Testis (tissue), 2 donors: ENCODE measurements around the gene ZNF444.
"Not testable (repeated sequence)": the region's sequence is repeated elsewhere in the genome, so short reads cannot be mapped to it uniquely, and the experiment has no call there.

Experiments
- POLR2A ChIP-seq: fragments of 450-650 bp; IDR thresholded peaks from one replicate; pipeline ENCODE4 v1.6.1; 2017; ENCODE audit warnings: antibody characterized with exemption, mild to moderate bottlenecking, moderate library complexity
- TF ChIP-seq, protein P1 (sequence below), 3 experiments: fragments of 450-650 bp in 2 of 3; fragments of 200-600 bp in 1 of 3; sonication (generic) in 1 of 3; IDR thresholded peaks; one replicate each; pipeline ENCODE4 v1.5.1; 2016 to 2019; ENCODE audit warnings: antibody characterized with exemption in 3 of 3, mild to moderate bottlenecking in 2 of 3, moderate library complexity in 1 of 3

DNA sequence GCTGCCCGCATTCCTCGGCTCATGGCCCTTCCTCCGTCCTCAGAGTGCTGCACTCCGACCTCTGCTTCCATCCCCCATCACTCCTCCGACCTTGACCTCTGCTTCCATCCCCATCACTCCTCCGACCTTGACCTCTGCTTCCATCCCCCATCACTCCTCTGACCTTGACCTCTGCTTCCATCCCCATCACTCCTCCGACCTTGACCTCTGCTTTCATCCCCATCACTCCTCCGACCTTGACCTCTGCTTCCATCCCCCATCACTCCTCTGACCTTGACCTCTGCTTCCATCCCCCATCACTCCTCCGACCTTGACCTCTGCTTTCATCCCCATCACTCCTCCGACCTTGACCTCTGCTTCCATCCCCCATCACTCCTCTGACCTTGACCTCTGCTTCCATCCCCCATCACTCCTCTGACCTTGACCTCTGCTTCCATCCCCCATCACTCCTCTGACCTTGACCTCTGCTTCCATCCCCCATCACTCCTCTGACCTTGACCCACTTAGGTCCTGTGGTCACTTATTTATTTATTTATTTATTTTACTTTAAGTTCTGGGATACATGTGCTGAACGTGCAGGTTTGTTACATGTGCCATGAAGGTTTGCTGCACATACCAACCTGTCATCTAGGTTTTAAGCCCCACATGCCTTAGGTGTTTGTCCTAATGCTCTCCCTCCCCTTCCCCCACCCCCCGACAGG, 8.0 kb downstream of the ZNF444 start:
- TF ChIP-seq, protein P1, sequence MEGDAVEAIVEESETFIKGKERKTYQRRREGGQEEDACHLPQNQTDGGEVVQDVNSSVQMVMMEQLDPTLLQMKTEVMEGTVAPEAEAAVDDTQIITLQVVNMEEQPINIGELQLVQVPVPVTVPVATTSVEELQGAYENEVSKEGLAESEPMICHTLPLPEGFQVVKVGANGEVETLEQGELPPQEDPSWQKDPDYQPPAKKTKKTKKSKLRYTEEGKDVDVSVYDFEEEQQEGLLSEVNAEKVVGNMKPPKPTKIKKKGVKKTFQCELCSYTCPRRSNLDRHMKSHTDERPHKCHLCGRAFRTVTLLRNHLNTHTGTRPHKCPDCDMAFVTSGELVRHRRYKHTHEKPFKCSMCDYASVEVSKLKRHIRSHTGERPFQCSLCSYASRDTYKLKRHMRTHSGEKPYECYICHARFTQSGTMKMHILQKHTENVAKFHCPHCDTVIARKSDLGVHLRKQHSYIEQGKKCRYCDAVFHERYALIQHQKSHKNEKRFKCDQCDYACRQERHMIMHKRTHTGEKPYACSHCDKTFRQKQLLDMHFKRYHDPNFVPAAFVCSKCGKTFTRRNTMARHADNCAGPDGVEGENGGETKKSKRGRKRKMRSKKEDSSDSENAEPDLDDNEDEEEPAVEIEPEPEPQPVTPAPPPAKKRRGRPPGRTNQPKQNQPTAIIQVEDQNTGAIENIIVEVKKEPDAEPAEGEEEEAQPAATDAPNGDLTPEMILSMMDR (IDR thresholded peaks at IDR 0.05): not testable (repeated sequence)
- not testable (repeated sequence) for TF ChIP-seq POLR2A
